Frontal cortex (tissue), 4 donors: ENCODE results near the gene ADGRA1. TPM values are rescaled to one million over a fixed set of nuclear protein-coding genes. Genes with fewer than 3 reads are reported as not detected.

Source experiments
- DNase-seq, 2 donors: peaks; one replicate each; pipeline ENCODE4 v3.0.0; 2012; ENCODE audit warnings: low spot score in 2 of 2
- FAIRE-seq: peaks from 2 replicates; lab custom pipeline; 2012; peaks lifted over from hg19 to GRCh38; lab: Jason Lieb, UNC
- total RNA-seq: library from RNA; depleted of rRNA; stranded (reverse); fragments of >200 nt; gene quantifications from one replicate; pipeline ENCODE4 v1.2.3, GENCODE V29; 2014
- donor health status: control.
- donor health status: control.
- donor health status: control.

Gene ADGRA1
- total RNA-seq, 1 donor from 2014 or later: 2.4 TPM

DNA sequence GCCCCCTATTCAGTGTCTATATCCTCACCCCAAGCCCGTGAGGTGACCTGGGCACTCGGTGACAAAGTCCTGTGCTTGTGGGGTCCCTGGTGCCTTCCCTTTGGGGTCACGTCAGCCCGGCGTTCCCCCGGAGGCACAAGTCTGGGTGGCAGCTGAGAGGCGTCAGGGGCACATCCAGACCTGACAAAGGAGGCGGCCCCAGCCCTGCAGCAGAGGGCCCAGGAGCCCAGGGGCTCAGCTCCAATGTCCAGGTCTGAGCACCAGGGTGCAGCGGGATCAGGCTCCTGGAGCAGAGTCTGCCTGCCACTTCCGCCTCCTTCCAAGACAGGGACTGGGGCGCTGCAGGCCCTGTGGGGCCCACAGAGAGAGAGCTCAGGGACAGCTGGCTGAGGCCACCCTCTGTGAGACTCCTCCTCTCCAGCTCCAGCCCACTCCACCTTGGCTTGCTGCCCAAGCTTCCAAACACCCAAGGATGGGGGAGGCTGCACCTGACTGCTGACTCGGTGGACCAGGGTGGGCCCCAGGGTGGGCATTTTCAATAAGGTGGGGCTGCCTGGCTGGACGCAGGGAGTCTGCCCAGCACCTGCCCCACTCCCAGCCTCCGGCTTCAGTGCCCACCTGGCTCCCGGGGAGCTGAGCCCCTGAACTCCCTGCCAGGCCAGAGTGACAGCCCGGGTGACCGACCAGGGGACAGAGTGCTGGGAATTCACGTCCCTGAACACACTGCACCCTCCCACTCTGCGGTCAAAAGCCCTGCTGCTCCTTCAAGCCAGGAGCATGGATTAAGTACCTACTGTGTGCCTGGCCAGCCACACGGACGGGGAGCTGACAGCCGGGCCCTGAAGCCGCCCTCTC is 71.3 kb downstream of the ADGRA1 start:
- DNase-seq: peak in 1 of 2 donors; percentile 61
- no peak for FAIRE-seq

DNA sequence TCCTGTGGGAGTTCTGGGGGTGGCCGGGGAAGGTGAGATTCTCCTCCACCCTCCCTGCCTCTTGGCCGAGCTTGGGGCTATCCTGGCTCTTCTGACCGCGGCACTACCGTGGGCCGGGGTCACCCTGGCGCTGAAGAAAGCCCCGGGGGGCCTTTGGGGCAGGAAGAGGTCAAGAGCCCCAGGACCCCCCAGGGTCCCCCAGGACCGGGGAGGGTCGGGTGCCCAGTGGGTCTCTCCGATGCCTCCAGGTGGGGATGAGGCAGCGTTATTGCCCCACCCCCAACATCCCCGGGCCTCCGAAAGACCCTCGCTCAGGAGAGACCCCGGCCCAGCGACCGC is 71.9 kb downstream of the ADGRA1 start:
- no peak for DNase-seq
- no peak for FAIRE-seq

- DNase-seq: peak; percentile 63 to 66
- no peak for FAIRE-seq
These were observed 72.5 kb downstream of the ADGRA1 start, which contains the start of gene KNDC1 for GRCh38 chr10:133159950-133160825. Gene KNDC1 (plus strand): TSS chr10:133160219. CDS start chr10:133160468, 249 bp downstream.

DNA sequence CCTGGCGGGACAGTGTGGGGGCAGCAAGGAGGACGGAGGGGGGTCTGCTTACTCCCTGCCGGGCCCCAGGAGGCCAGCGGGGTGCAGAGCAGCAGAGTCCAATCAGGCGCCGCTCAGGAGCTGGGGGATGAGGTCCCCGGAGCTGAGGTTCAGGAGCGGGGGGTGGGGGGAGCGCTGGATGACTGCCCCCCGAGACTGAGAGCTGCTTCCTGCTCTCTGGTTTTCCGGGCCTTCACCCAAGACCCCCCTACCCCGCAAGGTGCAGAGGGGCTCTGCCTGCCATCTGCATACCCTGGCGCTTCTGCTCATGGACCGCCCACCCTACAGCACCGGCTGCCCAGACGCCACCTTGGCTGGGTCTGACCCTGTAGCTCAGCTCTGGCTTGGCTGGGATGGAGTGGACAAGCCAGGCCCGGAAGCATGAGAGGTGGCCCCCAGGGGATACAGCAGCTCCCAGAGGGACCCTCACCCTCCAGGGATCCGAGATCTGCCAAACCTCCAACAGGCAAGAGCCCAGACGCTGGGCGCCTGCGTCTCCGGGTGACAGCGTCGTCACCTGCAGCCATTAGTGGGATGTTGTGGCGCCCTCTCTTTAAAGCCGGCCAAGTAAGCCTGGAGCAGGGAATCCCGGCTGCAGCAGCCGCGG is 73.2 kb downstream of the ADGRA1 start:
- no peak for FAIRE-seq
- peak in 1 of 2 donors; percentile 39 for DNase-seq

DNA sequence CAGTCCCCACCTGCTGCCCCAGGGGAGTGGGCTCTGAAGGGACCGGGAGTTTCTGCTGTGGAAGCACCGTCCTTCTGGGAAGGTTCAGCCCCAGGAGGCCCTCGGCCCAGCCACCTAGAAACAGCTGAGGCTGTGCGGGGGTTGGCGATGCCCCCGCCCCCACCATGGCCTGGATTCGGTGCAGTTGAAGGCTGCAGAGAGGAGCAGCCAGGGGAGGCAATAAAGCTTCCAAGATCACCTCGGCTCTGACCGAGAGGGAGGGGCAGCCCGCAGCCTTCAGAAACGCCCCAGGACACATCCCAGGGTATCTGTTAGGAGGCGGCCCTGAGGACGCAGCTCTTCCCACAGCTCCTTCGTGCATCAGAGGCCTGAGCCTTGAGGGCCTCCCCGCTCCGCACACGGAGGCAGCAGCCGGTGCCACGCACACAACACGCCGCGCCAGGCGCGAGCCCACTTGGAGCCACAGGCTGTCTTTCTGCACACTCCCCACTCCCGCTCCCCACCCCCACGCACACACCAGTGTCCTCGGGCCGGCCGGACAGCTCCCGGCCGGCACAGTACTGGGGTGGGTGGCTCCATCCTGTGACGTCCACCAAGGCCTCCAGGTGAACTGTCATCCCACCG is 73.9 kb downstream of the ADGRA1 start:
- FAIRE-seq (no peak), DNase-seq (no peak)

- FAIRE-seq (no peak), DNase-seq (peak; percentile 56 to 60)
These were observed 74.6 kb downstream of the ADGRA1 start for GRCh38 chr10:133162178-133162909.

- no peak for DNase-seq
- FAIRE-seq: no peak
These were observed 75.5 kb downstream of the ADGRA1 start for GRCh38 chr10:133162910-133163856.

- no peak for DNase-seq
These were observed 76.4 kb downstream of the ADGRA1 start for GRCh38 chr10:133163889-133164815.

GRCh38 chr10:133164816-133165555 is 77.3 kb downstream of the ADGRA1 start:
- DNase-seq: no peak

More at GRCh38 chr10:133163889-133164815, 76.4 kb downstream of the ADGRA1 start:
- FAIRE-seq: no peak

DNA sequence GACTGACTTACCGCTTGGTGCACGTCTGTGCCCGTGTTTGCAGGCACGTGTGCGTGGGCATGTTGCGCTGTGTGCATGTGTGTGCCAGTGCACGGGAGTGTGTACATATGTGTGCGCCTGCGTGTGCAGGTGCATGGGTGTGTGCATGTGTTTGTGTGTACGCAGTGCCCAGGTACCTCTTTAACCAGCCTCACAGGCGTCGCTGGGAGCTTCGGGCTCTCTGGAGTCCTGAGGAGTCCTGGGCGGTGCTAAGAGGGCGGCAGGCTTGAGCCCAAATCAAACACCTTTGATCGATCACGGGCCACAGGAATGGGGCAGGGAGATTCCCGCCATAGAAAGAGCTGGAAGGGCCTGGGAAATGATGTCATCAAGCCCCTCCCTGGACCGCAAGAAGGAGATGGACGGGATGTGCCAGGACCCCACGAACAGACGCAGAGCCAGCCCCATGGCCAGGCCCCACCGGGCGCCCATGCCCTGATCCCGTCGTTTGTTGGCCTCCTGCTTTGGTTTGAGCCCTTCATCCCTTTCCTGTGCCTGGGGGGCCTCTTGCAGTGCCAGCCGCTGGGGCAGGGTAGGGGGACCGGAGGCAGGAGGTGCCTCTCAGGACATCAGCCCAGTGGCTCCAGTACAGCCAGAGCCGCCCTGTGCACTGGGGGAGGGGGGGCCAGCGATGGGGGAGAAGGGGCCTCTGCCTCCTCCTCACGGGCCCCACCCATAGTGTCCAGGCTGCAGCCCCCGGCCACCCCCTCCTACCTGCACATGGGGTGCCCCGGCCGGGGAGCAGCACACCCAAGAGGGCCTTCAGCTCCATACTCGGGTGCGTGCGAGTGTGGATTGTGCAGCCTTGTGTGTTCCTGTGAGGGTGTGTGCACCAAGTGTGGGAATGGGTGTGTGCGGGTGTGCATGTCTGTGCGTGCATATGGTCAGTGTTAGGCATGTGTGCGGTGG is 78.1 kb downstream of the ADGRA1 start:
- FAIRE-seq (no peak), DNase-seq (no peak)

More at GRCh38 chr10:133164816-133165555, 77.3 kb downstream of the ADGRA1 start:
- FAIRE-seq: no peak

GRCh38 chr10:133166504-133166827 is 78.7 kb downstream of the ADGRA1 start:
- no peak for DNase-seq
- no peak for FAIRE-seq

DNA sequence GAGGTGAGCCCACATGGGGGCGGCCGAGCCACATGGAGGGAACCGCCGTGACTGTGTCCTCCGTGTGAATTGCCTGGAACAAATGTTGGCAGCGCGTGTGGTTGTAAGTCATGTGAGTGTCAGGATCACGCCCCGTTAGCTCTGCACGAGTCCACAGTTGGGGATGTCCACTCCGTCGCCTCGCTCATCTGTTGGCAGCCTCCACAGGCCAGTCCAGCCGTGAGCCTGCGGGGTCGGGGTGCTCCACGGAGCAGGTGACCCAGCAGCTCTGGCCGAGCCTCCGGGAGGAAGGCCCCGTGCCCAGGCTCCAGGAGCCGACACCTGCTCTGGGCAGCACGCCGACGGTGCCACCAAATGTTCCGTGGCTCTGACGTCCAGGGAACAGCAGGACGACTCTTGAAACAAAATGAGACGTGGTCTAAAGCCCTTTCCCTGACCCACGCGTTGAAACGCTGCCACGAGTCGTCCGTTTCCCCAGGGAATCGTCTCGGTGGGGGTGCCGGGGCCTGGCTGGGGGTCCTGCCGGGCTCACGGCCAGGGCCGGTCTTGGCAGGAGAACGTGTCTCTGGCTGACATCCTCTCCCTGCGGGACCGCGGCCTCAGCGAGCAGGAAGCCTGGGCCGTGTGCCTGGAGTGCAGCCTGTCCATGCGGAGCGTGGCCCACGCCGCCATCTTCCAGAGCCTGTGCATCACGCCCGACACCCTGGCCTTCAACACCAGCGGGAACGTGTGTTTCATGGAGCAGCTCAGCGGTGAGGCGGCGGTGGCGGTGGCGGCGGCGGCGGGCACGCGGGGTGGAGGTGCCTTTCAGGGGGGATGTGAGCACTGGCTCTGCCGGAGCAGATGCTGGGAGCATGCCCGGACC is 79.3 kb downstream of the ADGRA1 start:
- FAIRE-seq (no peak), DNase-seq (peak in 1 of 2 donors; percentile 48)

DNA sequence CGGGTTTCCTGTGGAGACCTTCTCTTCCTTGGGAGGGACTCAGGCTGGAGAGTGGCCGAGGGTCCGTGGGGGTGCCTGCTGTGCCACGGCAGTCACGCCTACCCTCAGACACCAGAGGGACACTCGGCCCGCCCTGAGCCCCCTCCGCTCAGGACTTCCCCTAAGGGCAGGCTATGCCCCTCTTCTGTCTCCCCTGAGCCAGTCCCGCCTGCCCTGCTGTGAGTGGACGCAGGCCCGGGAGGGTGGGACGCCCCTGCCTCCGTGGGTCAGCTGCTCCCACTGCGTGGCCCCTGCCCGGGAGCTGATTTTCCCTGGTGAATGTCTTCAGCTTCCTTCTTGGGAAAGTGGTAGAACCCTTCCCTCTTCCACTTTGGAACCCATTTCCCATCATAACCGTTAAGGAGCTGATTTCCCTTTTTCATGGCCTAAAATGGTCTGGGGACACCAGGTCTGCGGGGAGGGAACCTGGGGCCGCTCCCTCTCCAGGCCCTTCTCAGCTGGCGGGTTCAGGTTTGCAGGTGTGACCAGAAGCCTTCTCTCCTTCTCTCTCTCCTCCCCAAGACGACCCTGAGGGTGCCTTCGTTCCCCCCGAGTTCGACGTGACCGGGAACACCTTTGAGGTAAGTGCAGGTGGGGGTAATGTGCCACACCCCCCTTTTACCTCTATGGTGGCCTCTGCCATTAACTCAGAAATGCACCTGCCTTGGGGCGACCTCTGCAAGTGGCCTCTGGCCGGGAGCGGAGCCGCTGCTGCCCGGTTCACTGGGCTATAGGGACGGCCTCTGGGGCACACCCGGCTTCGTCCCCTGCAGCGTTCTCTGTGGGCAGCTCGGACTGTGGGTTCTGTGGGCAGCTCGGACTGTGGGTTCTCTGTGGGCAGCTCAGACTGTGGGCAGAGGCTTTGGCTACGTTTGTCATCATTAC is 80.2 kb downstream of the ADGRA1 start:
- no peak for FAIRE-seq
- DNase-seq: no peak
